ENCODE measurements around the gene NFIB.

DNA sequence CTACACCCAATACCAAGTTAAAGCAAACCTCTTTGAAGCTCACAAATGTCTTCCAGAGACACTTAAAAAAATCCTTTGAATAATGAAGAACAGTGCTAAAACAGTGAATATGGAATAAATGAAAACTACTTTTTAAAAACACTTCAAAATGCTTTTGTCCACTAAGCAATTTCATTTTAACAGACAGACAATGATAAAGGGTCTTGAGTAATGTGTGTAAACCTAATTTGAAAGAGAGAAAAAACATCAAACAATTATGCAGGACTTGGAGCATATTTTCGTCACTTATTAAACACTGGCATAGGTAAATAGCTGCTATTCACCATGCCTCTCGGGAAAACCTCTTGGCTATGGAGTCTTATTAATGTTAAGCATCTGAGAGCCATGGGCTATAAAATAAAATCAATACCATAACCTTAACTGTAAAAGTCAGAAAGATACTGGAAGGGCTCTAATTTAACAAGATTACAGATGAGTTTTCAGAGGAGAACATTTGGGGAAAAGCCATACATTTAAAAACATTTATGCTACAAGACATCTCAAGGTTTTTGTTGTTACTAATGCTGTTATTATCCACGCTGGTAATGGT lies 177.8 kb downstream of the NFIB start:
- TF ChIP-seq, protein P1, sequence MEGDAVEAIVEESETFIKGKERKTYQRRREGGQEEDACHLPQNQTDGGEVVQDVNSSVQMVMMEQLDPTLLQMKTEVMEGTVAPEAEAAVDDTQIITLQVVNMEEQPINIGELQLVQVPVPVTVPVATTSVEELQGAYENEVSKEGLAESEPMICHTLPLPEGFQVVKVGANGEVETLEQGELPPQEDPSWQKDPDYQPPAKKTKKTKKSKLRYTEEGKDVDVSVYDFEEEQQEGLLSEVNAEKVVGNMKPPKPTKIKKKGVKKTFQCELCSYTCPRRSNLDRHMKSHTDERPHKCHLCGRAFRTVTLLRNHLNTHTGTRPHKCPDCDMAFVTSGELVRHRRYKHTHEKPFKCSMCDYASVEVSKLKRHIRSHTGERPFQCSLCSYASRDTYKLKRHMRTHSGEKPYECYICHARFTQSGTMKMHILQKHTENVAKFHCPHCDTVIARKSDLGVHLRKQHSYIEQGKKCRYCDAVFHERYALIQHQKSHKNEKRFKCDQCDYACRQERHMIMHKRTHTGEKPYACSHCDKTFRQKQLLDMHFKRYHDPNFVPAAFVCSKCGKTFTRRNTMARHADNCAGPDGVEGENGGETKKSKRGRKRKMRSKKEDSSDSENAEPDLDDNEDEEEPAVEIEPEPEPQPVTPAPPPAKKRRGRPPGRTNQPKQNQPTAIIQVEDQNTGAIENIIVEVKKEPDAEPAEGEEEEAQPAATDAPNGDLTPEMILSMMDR (conservative IDR thresholded peaks at IDR 0.05 in 1 of 2, IDR thresholded peaks at IDR 0.05 in 1 of 2; ENCODE audit: low read depth in 1 of 2, low read length in 2 of 2): no peak
- TF ChIP-seq EZH2 (IDR thresholded peaks at IDR 0.05; ENCODE audit: low read length, missing control alignments): no peak
